ENCODE measurements around the gene WFDC8.
"Not testable (repeated sequence)": the region's sequence is repeated elsewhere in the genome, so short reads cannot be mapped to it uniquely, and the experiment has no call there.

The WFDC8 gene

DNA sequence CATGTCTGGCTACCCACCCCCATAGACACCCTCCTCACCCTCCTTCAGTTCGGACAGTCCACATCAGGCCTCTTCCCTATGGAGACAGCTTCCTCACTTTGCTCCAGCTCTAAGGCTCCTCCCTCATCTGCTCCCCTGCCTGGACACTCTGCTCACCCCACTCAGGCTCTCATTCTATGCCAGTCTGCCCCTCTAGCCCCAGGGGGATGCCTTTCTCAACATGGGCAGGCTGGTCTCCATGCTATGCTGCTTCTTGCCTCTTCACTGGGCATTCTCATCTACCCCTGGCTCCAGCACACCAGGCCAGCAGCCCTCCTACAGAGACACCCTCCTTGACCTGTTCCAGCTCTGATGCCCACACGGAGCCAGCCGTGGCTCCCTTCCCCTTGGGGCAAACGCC is at the start of gene WFDC8:
Gene WFDC8 (minus strand): TSS at position 101 of the 400 bp plus-strand sequence. CDS start 37 bp downstream, at position 64.
- no peak for DNase-seq

DNA sequence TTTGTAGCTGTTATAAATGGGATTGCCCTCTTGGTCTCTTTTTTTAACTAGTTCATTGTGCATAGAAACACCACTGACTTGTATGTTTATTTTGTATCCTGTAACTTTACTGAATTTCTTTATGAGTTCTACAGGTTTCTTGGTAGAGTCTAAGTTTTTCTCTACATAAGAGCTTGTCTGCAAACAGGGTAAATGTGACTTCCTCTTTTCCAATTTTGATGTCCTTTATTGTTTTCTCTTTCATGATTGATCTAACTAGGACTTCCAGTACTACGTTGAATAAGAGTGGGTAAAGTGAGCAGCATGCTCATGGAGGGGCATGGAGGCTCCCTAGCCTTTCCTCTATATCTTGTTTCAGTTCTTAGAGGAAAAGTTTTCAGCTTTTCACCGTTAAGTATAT is 47.5 kb upstream of the WFDC8 start:
- DNase-seq, result no peak

DNA sequence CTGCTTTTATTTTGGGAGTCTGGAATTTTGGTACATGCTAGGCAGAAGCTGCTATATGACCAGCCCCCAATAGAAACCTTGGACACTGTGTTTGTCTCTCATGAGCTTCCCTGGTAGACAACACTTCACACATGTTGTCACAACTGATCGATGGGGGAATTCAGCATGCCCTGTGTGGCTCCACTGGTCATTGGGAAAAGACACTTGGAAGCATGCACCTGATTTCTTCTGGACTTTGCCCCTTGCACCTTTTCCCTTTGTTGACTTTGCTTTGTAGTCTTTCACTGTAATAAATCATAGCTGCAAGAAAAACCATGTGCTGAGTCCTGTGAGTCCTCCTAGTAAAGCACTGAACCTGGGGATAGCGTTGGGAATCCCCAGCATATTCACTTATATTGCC is 42.5 kb upstream of the WFDC8 start:
- DNase-seq, result no peak

DNA sequence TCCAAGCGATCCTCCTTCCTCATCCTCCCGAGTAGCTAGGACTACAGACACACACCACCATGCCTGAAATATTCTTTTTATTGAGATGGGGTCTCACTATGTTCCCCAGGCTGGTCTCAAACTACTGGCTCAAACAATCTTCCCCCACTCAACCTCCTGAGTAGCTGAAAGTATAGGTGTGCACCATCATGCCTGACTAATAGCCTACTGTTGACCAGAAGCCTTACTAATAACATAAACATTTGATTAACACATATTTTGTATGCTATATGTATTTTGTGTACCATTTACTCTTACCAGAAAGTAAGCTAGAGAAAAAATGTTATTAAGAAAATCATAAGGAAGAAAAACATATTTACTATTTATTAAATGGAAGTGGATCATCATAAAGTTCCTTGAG is 38.5 kb upstream of the WFDC8 start:
- DNase-seq, result no peak

DNA sequence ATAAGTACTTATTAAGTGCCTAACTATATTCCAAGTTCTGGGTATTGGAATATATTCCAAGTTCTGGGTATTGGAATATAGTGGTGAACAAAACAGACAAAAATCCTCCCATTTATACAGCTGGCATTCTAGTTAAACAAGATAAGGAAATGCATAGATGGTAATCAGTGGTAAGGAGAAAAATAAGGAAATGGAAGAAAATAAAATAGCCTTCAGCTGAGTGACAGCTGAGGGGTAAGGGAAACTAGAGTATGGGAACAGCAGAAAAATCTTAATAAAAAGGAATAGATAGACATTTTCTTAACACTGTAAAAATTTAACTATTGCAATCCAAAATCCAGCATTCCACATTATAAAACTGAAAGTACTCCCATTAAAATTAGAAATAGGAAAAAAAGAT is 33.2 kb upstream of the WFDC8 start:
- no peak for DNase-seq

DNA sequence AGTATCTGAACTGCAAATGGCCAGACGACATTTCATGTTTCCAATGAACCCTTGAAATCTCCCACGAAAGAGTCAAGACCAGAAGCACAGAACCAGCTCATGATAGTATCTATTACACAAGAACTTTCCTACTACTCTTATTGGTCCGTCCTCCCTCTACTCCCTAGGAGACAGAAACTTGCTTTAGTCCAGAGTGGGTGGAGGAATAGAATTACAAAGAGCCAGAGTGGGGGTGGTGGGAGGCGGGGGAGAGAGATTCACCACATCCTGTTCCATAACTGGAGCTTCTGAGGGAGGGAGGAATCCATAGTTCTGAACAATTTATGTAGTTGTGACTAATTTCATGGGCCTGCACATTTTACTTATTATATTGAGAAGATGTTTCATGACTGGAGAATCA is 32.0 kb upstream of the WFDC8 start:
- DNase-seq, result no peak

DNA sequence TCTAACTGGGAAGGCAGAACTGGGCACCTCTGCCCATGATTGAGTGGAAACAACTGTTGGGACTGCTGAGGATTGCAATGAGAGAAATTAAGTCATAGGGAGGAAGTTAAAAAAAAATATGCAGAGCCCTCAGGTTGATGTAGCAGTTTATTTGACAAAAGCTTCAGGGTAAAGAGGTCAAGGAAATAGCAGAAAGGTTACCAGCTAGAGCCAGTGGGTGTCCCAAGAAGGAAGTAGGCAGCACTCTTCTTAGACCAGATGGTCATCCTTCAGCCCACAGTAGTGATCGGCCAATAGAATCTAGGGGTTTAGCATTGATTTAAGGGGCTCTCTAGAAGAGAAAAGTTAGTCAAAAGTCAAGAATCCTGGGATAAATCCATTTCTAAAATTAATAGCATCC is 28.7 kb upstream of the WFDC8 start:
- DNase-seq, result no peak

DNA sequence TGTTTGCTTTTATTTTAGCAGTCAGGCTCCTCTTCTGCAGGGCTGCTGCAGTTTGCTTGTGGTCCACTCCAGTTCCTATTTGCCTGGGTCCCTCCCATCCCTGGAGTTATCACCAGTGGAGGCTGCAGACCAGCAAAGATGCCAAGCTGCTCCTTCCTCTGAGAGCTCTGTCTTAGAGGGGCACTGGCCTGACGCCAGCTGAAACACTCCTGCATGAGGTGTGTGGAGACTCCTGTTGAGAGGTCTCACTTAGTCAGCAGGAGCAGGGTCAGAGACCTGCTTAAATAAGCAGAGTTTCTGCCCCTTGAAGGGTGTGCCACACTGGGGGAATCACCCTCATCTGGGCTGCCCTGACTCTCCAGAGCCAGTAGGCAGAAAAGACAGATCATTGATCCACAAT is 16.2 kb upstream of the WFDC8 start:
- DNase-seq, result no peak

DNA sequence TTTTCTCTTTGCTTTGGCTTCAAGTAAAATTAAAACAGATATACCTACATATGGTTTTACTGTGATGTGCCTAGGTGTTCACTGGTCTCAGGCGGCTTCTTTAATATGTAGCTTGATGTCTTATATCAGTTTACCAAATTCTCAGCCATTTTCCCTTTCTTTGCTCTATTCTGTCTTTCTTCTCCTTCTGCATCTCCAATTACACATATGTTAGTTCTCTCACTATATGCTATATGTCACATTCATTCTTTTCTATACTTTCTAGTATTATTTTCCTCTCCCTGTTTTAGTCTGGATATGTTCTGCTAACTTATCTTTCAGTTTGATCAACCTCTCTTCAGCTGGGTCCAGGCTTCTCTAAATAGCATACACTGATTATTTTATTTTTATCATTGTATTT is 14.4 kb upstream of the WFDC8 start:
- no peak for DNase-seq

DNA sequence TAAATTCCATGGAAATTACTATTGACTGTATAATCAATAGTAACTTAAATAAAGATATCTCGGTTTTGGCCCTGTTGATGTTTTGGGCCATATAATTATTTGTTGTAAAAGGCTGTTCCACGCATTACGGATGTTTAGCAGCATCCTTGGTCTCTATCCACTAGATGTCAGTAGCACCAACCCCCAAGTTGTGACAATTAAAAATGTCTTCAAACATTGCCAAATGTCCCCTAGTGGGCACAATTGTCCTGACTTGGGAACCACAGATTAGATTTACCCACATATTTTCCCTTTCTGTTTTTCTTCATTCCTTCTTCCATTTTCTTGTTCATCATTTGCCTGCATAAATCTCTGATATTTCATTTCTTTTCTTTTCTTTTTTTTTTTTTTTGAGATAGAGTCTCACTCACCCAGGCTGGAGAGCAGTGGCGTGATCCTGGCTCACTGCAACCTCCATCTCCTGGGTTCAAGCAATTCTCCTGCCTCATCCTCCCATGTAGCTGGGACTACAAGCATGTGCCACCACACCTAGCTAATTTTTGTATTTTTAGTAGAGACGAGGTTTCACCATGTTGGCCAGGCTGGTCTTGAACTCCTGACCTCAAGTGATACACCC is 13.6 kb upstream of the WFDC8 start:
- DNase-seq, result peak; percentile 49 to 61

DNA sequence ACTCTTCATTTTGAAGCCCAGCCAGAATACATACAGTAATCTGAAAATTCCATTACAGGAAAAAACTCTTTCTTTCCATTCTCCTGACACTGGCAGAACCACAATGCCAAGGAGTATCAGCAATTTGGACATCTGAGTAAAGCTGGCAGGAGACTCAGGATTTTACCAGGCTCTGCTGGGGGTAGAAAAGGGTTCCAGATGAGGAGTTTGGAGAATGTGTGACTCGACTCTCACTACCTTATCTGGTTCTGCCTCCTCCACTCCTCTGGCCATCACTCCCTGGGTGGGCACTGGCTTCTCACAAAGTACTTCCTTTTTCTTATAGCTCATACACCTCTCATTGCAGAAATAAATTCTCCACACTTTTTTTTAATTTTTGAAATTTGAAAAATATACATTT is 10.6 kb upstream of the WFDC8 start:
- no peak for DNase-seq

DNA sequence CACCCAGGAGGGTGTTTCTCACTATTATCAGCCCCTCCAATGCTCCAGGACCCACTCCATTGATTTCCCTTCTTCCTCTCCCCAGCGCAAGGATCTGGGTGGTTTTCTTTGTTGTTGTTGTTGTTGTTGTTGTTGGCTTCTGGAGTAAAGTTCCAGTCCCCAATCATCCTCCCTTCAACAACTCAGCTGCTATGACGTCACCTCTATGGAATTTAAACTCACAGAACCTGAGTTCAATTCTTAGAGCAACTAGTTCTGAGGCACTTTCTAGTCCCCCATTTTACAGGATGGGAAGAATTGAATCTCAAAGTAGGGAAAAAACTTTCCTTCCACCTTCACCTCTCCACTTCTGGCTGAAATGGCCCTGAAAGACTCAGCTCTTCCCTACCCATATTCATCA is 9.7 kb upstream of the WFDC8 start:
- DNase-seq, result no peak

DNA sequence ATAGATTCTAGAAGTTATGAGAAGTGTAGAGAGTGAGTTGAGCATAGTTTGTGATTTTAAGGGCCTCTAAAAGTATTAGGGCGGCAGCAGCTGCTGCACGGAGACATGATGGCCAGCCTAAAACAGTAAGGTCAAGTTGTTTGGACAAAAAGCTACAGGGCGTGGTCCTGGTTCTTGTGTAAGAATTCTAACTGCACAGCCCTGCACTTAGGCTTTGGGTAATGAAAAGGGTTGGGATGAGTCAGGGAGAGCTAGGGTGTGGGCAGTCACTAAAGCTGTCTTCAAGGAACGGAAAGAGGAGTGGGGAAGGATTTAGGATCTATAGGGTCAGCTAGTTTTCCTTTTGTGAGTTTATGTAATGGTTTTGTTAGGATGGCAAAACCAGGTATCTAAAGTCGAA is 6.9 kb upstream of the WFDC8 start:
- DNase-seq, result not testable (repeated sequence)

DNA sequence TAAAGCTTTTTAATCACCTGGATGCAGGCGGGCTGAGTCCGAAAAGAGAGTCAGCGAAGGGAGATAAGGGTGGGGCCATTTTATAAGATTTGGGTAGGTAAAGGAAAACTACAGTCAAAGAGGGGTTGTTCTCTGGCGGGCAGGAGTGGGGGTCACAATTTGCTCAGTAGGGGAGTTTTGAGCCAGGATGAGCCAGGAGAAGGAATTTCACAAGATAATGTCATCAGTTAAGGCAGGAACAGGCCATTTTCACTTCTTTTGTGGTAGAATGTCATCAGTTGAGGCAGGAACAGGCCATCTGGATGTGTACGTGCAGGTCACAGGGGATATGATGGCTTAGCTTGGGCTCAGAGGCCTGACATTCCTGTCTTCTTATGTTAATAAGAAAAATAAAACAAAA is 5.2 kb upstream of the WFDC8 start:
- not testable (repeated sequence) for DNase-seq

DNA sequence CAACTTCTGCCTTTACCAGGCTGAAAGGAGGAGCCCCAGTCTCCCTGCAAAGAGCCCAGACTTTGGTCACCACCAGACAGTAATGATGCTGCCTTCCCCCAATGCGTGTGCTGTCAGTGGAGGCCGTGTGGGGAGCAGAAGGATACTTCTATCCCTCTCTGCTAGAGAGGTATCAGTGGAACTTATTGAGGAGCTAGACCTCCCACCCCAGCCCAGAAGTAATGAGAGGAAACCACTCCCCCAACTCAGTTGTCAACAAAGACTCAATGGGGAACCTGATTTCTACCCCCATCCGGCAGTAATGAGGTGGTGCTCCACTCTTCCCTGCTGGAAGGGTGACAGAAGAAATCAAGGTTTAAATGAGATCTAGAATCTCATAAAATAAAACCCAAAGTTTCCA is 4.4 kb upstream of the WFDC8 start:
- no peak for DNase-seq

DNA sequence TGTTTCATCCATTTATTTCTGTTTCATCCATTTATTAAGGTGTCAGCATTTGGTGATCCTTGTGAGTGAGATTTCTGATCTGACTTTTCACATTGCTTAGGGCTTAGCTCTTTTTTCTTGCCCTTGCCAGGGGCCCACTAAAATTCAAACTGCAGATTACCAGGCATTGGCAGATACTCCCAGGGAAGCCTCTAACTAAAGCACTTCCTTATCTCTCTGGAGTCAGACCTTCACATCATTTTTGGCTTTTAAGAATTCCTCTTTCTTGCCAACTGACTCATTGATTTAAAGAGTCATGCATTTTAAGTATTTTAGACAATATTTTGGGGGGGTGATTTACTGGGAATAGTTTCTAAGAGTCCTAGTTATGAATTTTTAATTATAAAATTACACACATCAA is 2.6 kb upstream of the WFDC8 start:
- DNase-seq, result no peak

DNA sequence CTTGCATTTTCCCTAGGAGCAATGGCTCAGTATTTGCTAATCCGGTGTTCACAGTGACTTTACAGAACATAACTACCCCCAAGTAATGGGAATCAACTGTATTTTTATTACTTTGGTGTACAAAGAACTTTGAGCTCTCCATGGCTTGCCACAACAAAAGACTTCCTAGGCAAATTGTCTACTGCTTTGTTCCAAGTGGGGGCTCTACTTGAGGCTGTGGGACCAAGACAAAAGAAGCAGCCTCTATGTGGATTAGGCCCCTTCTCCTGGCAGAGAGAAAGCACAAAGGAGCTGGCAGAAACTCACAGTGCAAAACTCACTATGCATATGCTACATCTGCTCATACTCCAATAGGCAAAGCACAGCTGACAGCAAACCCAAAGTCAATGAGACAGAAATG is 853 bp downstream of the WFDC8 start:
- DNase-seq, result no peak

DNA sequence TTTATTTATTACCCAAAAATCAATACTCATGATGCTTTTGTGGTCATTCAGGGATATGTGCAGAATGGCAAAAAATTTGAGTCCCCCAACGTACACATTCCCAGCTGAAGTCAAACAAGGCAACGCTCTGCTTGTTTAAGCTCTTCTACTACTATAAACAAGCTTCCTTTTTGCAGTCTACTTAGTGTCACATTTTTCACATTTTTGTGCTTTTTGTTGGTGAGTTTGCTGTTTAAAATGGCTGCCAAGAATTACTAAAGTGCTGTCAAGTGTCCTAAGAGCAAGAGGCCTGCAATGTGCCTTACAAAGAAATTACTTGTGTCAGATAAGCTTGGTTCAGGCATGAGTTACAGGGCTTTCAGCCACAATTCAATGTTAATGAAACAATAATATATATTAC is 2.1 kb downstream of the WFDC8 start:
- no peak for DNase-seq

DNA sequence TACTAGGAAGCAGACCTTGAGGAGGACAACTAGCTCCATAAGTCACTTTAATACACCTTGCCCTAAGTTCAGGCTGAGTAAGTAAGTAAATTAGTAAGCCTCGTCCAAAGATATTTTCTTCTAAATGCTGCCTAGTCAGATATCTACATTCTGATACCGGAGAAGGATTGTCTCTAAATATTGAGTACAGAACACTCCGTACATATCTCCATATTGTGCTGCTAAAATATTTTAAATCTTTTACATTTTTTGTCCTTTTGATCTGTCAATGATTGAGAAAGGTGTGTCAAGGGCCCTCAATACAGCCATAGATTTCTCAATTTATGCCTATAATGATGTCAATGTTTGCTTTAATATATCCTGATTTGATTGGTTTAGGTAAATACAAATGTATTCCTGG is 3.2 kb downstream of the WFDC8 start:
- DNase-seq, result no peak

DNA sequence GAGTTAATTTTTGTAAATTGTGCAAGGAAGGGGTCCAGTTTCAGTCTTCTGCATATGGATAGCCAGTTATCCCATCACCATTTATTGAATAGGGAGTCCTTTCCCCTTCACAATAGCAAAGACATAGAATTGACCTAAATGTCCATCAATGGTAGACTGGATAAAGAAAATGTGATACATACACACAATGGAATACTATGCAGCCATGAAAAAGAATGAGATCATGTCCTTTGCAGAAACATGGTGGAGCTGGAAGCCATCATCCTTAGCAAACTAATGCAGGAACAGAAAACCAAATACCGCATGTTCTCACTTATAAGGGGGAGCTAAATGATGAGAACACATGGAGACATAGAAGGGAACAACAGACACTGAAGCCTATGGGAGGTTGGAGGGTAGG is 9.4 kb downstream of the WFDC8 start:
- DNase-seq, result not testable (repeated sequence)

DNA sequence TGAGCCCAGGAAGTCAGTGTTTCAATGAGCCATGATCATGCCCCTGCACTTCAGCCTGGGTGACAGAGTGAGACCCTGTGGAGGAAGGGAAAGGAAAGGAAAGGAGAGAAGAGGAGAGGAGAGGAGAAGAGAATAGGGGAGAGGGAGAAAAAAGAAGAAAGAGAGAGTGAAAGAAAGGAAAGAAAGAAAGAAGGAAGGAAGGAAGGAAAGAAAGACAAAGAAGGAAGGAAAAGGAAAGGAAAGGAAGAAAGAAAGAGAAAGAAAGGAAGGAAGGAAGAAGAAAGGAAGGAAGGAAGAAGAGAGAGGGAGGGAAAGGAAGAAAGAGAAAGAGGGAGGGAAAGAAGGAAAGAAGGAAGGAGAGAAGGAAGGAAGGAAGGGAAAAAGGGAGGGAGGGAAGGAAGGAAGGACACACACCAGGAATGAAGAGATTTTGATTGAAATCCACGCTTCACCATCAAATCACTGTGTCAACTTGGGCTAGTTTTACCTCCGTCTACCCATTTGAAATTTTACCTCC is 14.3 kb downstream of the WFDC8 start:
- DNase-seq, result no peak

DNA sequence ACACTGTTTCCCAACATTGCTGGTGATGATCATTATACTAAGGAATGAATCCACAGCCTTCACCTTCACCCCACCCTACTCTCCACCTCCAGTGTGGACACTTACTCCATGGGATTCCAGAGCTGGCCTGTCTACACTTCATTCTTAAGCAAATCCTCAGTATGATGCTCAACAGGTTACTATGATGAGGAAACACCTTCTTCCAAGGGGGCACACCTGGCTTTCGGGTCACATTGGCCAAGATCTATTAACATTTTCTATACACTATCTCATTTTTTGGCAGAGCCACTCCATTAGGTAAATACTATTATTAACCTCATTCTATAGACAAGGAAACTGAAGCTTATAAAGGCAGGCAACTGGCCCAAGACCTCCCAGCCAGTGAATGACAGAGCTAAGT is 23.9 kb downstream of the WFDC8 start:
- no peak for DNase-seq

DNA sequence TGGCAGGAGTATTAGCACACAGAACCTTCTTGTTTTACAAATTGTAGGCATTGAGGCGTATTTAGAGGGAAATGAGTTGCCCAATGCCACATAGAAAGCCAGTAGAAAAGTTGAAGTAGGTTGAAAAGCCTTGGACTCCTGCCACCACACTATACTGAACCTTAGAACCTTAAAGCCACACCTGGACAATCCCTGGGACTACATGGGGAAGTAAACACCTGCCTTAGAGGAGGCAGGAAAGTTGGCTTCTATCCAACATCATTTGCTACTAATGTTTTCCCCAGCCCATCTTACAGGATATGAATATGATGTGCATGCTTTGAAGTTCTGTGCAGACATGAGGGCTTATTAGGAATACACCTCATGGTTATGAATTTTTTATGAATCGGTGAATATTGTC is 26.6 kb downstream of the WFDC8 start:
- DNase-seq, result no peak

DNA sequence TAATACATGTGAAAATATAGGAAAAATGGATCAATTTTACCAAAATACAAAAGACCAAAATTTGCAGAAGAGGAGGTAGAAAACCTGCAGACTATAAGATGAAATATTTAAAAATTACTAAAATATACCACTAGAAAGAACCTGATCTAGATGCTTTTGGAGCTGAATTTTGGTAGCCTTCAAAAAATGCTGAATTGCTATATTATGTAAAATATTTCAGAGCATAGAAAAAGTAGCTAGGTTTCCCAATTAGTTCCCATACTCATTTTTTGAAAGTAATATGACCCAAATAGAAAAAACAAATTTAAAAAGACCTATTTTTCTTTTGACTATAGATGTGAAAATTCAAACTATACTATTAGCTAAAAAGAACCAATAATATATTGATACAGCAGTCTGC is 28.3 kb downstream of the WFDC8 start:
- DNase-seq, result no peak

DNA sequence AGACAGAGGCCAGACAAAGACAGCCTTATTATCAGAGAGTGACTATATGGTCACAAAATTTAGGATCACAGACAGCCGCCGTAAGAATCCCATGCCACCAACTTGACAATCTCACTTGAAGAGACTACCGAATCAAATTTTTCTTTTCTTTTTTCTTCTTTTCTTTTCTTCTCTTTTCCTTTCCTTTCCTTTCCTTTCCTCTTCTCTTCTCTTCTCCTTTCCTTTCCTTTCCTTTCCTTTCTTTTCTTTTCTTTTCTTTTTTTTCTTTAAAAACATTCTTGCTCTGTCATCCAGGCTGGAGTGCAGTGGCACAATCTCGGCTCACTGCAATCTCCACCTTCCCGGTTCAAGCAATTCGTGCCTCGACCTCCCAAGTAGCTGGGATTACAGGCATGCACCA is 30.7 kb downstream of the WFDC8 start:
- no peak for DNase-seq
